Measurements from ENCODE around the gene CHN2.

The CHN2 gene

DNA sequence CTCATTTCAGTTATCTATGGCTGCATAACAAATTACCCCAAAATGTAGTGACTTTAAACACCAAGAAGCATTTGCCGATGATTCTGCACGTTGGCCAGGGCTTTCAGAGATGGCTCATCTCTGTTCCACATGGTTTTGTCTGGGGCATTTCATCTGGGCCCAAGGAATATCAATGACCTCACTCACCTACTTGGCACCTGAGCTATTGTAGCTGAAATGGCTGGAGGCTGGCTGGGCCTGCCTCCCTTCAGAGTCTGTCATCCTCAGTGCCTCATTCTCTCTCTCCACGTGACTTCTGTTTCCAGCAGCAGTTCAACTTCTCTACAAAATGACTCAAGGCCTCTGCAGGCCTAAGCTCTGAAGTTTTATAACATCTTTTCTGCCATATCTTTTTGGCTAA is 249.7 kb downstream of the CHN2 start:
- DNase-seq: no peak

DNA sequence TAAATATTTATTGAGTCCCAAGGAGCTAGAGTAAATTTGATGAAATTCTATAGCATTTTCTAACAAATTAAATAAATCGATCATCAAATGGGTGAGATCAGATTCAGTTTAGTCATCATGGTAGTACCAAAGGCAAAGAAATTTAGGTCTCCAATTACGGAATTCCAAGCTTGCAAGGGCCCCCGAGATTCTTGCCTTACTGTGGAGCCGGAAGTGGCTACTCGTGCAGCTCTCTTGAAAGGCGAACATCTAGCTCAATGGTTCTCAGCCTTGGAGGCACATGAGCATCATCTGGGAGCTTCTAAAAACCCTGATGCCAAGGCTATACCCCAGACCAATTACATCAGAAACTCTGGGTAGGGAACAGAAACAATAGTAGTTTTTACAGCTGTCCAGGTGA is 251.2 kb downstream of the CHN2 start:
- DNase-seq: no peak

DNA sequence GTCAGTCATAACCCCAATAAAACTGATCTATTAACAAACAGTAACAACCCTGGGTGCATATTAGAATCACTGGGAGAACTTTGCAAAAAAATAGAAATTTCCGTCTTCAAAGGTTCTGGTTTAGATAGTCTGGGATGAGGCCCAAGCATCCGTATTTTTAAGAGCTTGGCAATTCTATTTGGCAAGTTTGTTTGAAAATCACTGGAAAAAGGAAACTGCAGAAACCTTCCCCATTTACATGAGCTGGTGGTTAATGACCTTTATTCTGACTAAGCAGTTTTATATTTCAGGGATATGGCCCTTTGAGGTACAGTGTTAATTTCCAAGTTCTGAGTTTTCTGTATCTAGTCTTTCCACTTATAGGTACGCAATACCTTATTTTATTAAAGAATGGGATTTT is 253.3 kb downstream of the CHN2 start:
- DNase-seq: no peak

DNA sequence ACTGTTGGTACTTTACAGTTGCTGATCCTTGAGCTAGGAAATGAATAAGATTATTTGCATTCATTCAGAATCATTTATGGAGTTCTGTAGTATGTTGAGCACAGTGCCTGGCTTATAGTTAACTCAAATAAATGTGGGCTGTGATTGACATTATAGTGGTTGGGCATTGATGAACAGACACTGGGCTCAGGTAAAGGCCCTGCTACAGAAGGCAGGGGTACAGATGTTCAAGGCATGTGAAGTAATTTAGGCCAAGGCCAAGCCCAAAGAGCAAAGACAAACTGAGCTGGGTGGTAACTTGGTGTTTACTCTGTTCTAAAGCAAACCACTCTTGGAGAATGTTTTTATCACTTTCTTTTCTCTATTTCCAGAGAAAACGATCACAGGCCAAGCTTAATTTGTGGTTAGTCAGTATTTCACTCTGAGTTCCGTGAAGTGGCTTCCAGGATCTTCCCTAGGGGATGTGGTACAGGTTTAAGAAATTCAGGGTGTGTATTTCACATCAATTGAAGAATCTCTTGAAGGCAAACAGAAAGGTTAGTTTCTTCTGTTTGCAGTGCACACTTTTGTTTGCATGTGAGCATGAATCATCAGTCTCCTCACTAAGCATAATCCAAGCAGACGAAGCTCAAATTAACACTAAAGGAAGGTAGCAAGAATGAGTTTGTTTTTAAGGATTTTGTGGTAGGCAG is 255.1 kb downstream of the CHN2 start:
- DNase-seq: no peak

DNA sequence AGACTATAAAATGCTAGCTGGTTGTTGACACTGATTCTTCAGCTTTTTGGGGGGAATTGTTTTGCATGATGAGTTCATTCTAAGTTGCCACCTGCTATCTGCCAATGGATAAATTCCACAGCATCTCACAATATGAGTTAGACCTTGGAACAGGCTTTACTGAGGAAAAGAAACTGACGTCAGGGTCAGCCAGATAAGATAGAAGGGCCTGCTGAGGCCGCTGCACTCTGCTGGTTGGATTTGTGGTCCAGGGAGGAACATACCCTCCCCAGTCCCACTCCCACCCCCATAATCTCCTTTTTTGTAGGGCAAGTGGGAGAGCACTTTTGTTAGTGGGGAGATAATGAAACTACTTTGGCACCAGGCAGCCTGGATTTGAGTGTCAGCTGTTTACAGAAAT is 258.4 kb downstream of the CHN2 start:
- no peak for DNase-seq

DNA sequence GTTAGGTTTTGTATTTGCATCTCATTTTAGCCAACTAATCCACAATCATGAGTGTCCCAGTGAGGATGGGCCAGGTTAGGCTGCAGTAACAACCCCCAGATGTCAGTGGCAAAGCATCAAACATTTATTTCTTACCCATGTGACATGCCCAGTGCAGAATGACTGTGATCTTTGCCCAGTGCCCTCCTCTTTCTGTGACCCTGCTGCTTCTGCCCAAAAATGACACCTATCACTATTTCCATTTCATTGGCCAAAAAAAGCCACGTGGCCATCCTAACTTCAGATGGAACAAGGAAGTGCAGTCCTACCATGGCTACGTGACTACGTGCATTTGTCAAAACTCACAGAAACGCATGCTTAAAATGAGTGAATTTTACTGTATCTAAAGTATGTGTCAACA is 259.9 kb downstream of the CHN2 start:
- DNase-seq: no peak

DNA sequence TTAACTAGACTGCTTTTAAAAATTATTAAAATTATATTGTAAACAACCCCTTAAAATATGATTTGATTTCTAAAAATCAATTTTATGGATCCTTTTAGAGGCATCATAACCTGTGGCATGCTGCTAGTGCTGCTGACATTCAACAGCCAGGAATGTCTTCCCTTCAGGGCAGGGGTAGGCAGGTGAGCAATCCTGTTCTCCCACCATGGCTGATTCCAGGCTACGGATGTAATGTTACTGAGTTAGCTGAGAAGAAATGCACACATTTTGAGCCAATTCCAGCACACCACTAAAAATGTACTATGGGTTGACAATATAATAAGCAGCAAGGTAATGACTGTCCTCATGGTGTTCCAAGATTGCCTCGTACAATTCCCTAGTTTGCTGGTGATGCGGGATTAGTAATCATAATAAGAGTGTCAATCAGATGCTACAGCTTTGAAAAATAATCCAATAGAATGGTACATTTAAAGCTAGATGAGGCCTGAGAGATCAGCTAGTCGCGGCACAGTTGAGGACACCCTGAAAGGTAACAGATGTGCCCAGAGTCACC is 260.4 kb downstream of the CHN2 start:
- no peak for DNase-seq

DNA sequence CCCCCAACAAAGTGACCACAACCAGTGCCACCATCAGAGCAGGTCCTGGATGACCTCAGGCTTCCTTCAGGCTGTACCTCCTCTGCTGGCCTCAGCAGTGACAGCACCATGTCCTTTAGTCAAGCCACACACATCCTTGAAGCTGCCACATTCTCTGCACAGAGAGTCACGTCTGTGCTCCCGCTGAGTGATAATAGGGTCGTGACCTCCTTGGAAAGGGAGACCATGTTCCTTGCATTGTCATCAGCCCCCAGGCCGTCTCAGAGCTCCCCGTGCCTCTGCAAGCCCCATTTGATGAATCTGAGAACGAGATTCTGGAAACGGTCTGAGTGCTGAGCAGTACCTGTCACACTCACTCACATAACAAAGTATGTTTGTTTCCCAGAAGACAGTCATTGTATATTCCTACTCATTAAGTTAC is 262.6 kb downstream of the CHN2 start:
- no peak for DNase-seq

DNA sequence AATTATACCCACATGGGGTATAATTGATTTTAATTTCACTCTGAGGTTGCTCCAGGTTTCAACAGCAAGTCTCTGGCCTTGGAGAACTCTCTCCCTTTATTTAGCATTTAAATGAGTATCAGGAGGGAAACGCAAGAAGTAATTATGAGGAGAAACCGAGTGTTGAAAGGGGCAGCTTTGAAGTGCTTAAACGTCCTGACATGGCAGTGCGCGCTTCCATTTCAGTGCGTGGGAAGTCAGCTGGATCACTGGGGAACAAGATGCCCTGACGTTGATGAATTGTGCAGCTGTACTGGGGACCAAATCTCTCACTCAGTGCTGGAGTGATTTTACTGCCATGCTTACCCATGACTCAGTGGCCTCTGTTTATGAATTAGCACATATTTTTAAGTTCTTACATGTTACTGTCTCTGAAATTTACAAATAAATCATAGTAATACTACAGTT is 263.0 kb downstream of the CHN2 start:
- DNase-seq: no peak

DNA sequence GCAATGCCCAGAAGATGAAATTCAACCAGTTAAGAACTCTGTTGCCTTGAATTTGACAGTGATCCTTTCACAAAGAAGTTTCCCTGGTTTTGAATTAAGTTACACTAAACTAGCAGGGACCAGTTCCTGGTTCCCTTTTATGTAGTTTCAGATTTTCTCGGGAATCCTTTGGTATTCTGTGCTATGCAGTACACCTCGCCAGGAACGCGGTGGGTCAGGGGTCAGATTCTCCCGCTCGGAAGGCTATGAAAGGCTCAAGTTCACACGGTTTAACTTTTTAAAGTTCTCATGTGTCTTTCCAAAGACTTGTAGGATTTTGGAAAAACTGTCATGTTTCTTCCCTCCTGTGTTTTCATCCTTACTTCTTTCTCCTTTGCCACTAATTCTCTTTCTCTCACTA is 264.4 kb downstream of the CHN2 start:
- no peak for DNase-seq

DNA sequence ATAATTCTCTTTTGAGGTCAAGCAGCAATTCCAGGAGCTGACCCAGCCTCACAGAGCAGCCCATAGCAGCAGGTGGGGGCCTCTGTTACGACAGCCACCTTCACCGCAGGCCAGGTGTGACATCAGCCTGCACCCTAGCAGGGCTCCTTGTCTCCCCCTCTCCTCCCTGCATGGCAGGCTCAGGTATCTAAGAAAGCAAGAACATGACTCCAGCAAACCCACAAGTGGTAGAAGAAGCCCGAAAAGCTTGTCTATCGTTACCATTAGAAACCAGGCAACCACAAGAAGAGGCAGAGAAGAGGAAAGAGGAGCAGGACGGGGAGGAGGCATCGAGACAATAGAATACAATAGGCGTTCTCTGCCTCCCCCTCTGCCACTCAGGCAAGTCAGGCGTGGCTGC is 265.0 kb downstream of the CHN2 start:
- DNase-seq: no peak

DNA sequence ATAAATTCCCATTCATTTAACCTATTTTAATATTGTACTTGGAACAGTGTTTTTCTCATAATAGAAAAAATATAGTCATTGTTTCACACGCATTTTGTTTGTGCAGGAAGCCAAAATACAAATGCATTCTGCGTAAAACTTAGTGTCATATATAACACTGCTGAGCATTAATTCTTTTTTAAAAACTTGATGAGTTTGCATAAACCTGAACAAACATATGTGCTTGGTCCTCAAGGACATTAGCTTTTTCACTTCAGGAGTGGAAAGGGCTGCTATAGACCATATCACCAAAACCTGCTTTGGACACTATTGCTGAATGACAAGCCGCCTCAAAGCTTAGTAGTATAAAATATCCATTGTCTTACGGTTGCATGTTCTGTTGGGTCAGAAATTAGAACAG is 267.4 kb downstream of the CHN2 start:
- no peak for DNase-seq

DNA sequence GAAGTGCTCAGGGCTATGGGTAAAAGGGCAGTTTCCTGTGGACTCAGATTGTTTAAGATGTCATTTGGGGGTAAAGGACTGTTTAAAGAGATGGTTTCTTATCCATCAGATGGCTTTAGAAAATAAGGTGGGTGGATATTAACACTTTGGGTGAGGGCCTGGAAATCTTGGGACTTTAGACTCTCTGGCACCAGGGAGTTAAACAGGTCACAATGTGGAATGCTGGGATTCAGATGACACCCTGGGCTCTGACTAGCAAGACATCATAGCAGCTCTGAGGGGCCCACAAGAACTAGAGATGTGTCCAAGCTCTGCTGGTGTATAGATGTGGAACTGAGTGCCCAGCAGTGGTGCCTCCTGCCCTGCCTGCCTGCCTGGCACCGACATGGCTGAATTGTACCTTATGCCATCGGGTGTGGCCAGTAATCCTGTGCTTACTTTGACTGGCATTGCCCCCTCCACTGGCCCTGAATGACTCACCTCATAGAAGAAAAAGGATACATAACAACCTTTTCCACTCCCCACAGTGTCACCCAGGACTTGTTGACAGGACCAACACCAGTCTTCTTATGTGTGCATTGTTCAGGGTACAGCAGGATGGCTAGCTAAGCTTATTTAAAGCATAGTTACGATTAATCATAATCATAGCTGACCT is 269.1 kb downstream of the CHN2 start:
- no peak for DNase-seq

DNA sequence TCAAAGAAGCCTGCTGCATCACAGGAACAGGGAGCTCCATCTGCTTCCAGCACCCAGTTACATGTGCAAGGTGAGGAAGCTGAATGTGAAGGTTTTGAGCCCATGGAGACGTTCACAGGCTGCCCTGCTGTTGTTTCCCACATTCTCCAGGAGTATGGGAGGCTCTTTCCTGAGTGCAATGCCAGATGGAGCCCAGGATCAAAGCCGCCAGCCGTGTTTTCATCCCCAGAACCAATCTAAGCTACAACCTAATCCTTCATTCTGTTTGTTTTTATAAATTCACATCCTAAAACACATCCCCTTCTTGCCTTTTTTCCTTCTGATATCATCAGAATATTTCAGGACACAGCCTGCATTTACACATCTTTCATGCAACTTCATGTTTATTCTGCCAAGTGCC is 270.2 kb downstream of the CHN2 start:
- DNase-seq: no peak

DNA sequence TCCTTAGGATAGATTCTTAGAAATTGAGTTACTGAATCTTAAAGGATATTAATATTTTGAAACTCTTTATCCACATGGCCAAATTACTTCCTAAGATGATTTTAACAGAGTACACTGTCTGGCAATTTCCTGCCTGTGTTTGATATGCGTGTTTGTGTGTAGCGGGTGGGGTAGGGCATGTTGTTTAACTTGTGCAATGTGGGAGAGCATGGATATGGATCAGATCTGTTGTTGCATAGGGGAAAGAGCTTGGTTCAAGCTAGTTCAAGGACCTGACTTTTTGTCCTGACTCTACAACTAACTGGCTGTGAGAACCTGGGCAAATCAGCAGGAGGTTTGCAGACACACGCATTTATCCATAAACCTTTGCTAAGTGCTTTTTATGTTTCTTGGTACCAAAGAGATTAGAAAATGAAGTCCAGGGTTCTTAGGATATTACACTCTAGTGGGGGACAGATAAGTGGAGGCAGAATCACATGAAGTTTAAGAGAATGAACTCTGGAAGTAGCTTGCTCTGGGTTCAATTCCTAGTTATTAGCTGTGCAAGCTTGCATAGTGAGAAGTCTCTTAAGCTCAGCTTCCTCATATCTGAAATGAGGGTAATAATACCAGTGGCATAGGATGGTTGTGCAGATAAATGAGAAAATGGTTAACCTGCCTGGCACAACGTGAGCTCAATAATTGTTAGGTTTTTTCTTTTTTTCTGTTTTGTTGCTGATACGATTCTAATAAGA is 272.8 kb downstream of the CHN2 start:
- DNase-seq: no peak

DNA sequence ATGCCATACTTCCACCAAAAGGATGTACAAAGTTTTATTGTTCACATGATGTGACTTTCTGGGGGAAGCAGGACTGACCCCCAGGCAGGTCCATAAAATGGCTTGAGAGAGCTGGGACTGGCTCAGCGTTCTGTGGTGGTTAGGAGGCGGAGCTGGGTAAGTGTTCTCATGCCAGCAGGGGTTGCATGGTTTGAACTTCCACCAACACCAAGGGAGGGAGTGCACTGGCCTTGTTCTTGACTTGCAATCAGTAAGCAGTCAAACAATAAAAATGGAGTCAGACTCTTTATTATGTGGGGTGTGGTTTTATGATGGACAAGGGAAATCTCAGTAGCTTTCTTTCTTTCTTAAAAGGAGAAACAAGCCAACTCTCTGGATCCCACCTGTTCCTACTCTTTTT is 273.6 kb downstream of the CHN2 start:
- no peak for DNase-seq

DNA sequence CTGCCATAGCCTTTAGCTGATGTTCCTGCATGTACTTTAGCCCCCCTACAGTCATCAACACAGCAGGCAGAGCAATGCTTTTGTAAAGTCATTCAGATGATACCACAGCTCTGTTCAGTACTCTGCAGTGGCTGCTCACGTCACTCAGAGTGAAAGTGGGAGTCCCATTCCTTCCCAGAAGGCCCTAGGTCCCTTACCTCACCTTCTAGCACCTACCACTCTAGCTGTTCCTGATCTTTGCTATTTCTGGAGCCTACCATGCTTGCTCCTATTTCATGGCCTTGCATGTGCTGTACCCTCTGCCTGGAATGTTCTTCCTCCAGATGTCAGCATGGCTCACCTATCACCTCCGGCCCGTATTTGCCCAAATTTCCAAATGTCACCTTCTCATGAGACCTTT is 274.7 kb downstream of the CHN2 start:
- no peak for DNase-seq

DNA sequence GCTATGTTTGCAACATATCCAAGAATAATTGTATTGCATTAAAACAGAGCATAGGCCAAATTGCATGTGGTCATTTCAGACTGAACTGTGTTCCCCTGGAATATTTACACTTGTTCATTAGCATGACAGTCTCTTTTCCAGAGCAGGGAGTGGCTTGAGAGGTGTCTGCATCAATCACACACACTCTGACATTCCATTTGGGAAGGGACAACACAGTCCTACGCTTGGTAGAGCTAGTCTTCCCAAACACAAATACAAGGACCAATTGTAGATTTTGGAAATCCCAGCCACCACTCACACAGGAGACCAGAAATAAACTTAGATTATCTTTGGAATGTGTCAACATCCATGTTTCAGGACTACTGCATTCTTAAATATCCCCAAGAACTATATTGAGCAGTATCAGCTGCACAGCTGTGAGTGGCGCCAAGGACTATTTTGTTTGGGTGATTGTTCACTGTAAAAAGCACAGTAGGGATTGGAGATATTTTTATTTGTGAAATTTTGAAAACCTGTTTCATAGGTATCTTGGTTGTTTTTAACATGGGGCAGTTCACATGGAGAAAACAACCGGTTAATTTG is 275.5 kb downstream of the CHN2 start:
- DNase-seq: no peak

DNA sequence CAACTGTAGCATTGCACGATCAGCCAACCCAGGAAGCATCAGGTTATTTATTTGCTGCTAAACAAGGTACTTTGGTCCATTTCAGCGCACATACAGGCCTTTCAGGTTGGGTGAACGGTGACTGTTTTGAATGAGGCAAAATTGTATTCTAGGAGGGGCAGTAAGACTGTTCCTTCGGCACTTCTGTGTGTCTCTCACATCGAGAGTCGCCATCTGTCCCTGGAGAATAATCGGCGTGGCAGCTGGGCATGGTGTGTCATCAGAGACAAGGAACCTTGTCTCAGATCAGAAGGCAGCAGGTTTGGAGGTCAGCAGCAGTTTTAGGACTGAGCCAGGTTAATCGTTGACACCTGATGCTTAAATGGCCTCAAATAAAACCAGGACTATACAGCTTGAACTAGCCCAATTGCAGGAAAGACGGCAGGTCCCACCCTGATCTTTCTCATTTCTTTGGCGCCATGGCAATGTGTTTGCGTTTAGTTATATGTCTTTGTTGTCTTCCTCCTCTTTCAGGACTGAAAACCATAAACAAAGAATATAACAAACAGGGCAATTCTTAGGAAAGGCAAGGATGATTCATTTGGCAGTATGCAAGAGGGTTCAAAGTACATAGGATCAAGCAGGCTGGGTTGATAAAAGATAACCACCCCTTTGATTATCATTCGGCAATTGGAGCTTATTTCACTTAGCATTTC is 277.0 kb downstream of the CHN2 start:
- no peak for DNase-seq

DNA sequence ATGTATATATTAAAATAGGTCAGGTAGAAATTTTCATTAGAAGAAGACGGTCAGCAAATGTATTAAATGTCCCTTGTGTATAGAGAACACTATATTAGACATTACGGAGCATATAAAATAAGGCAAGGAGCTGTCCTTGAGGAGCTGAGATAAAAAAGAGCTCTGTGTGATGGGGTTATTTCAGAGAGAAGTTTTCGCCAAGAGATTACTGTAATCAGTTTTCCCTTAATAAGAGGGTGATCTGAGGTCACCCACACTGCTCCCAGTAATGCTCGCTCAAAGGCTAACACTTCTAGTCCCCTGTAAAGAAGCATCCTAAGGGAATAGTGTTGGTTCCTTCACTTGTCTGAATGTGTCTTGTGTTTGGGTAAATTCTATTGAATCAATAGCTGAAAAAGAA is 282.3 kb downstream of the CHN2 start:
- no peak for DNase-seq

DNA sequence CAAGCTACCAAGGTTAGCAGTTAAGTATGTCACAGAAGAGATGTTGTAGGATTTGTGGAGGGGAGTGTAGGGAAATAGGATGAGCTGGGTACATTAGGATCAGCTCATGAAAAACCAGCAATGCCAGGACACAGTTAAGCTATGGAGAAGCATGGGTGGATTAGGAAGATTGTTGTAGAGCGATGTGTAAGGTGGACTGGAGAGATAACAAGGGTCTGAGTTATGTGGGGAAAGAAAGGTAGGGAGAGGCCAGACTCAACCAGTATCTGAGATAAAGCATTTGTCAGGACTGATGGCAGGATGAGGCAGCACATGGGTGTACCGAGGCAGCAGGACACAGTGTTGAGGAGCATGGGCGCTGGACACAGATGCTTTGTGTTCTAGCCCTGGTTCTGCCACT is 283.7 kb downstream of the CHN2 start:
- DNase-seq: no peak

DNA sequence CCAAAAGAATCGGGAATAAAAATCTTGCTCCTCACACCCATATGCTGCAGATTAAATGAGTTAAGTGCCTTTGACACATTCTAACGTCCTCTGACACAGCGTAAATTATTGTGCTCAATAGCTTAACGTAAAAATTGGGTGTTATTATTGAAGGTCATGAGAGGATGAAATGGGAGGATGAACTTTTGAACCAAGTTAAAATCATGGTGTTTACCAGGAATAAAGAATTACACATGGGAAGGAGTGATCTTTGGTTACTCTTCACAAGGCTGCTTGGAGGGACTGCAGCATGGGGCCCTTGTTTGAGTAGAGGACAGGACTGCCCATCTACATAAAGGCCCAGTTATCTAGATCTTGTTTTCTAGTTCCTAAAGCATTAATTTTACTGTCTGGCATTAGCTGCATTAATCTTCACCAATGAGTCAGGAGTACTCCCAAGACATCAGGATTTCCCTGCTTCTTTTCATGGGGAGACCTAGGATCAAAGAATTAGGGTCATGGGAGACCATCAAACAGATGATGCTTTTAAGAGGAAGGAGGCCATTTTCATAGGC is 284.2 kb downstream of the CHN2 start:
- DNase-seq: no peak

Data from T-helper 9 cell (primary cell).